NCI-H1092 (cell line): ENCODE data around the gene ASPG.

ENCODE experiments used
- DNase-seq: peaks from one replicate; lab custom pipeline; 2025; lab: John Stamatoyannopoulos, UW

ASPG gene

GRCh38 chr14:104135904-104136471 is 50.5 kb downstream of the ASPG start:
- DNase-seq, result no peak

DNA sequence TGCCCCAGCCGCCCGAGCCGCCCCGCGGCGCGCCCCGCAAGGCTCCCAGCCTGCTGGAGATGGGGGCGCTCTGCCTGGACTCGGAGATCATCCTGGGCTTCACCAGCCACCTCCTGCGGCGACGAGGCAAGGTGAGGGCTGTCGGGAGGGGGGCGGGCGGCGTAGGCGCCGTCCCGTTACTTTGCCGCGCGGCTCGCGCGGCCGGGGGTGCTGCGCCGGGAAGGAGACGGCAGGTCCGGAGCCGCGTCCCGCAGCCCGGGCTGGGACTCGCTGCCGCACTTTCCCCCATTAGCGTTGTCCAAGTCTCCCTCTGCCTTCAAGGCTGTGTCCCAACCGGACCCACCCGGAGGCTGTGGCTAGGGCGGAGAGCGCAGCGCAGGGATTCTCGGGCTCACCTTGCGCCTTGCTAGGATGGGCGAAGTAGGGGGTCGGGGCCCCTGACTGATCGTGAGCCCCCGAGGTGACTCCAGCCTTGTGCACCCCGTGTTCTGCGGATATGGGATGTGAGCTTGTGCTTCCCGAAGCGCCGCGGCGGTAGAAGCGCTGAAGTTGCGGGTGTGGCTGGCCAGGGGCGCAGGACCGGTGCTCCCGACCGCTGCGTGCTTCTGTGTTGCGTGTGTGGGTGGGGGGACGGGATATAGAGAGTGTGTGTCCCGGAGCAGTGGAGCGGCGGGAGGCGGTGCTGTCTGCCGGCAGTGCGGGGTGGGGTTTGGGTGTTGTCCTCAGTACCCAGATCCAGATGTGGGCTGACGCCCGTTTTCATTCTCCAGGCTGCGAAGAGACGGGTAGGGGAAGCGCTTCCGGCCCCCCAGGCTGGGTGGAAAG is 51.2 kb downstream of the ASPG start:
- no peak for DNase-seq

DNA sequence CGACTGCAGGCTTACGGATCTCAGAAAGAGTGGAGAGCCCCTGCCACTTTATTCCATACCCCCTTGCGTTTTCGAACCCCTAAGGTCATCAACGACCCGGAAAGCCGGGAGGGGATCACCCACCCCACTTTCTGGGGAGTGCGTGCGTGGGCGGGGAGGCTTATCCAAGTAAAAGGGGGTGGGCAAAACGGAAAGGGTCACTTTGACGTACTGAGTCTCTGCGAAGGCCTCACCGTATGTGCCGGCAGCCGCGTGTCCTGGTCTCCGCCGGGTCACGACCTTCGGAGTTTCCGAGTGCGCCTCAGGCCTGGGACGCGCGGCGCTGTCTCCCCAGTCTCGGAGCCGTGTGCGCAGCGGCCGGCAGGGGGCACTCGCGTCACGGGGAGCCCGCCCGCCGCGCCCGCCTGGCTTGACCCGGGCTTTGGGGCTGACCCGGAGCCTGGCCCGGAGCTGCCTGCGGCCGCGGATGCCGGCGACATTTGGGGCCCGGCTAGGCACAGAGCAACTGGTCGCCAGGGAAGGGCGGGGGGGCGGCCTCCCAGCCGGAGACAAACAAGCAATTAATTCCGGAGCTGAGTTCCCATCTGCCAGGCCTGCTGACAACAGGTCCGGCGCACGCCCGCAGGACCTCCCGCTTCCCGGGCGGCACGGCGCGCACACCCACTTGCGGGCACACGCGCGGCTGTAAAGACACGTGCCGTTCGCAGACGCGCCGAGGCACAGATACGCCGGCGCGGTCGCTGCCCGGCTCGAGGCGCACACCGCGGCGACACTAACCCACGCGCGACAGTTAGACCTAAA is 52.0 kb downstream of the ASPG start:
- DNase-seq, result no peak

DNA sequence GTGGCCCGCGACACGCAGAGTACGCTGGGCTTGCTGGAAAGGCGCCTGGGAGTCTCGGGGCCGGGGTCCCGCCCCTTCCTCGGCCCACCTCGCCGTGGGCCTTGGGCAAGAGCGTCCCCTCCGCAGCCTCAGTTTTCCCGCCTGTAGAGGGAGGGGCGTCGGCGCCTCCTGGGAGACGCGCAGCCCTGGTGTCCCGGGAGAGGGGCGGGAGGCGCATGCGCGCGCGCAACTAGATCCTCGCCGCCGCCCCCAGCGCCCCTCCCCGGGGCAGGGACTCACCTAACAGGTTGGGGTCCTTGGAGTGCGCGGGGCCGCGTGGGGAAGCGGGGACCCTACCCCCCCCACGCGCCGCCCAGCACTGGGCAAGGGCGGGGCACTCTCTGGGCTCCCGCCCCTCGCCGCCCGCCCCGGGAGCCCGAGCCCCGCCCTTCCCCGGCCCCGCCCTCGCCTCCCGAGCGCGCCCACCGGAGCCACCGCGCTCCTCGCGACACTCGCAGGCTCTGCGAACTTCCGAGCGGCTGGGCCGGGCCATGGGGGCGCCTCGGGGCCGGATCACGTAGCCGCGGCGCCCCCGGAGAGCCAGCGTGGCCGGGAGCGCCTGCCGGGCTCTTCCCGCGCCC is 52.7 kb downstream of the ASPG start, which contains the start of gene KIF26A:
TSS of gene KIF26A (plus strand) at position 490 of the 620 bp plus-strand sequence. CDS start 136 bp downstream, outside the sequence.
- DNase-seq, result no peak

GRCh38 chr14:104138718-104139459 is 53.4 kb downstream of the ASPG start:
- no peak for DNase-seq

DNA sequence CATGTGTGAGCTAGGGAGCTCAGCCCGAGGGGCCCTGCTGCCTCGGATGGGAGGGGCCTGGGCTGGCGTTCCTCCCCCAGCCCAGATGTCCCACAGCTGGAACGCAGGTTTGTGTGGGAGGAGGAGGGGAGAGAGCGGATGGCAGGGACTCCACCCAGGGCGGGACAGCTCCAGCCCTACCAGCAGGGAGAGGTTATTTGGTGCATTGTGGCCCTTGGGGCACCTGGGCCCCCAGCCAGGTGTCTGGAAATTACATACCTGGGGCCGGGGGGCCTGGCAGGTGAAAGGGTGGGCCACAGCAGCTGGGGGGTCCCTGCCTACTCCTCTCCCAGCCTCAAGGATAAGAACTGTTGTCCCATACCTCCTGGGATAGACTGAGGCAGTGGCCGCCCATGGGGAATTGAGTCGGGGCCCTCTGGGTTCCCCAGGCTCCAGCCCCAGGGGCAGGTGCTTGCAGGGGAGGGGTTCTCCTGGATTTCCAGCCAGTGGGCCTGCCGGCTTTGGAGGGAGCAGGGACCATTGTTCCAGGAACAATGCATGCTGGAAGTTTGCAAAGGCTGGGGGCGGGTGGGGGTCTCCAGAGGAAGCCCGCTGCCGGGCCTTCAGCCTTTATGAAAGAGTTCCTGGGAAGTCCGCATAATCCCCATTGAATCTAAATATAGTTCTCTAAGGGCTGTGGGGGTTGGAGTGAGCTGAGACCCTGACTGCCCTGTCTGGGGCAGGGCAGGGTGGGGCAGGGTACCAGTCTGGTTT is 54.1 kb downstream of the ASPG start:
- DNase-seq, result no peak

GRCh38 chr14:104140213-104140462 is 54.6 kb downstream of the ASPG start:
- no peak for DNase-seq

- DNase-seq, result no peak
Observed at GRCh38 chr14:104140463-104141331, 55.2 kb downstream of the ASPG start.

DNA sequence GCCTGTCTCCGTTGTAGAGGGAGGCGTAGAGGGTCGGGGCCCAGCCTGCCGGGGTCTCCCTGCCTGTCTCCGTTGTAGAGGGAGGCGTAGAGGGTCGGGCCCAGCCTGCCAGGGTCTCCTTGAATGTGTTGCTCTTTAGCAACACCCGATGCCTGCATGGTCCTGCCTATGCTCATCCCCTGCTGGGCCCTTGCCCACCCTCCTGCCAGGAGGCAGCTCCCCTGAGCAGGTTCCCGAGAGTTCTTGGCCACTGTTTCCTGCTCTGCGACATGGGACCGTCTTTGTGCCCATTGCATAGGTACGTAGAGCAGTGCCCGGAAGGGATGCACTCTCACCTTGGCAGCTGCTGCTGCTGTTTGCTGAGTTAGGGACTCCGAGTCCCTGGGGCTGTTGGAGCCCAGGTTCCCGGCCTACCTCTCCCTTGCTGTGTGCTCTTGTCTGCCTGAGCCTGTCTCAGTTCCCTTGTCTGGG is 56.2 kb downstream of the ASPG start:
- no peak for DNase-seq

GRCh38 chr14:104142136-104142945 is 56.8 kb downstream of the ASPG start:
- no peak for DNase-seq

DNA sequence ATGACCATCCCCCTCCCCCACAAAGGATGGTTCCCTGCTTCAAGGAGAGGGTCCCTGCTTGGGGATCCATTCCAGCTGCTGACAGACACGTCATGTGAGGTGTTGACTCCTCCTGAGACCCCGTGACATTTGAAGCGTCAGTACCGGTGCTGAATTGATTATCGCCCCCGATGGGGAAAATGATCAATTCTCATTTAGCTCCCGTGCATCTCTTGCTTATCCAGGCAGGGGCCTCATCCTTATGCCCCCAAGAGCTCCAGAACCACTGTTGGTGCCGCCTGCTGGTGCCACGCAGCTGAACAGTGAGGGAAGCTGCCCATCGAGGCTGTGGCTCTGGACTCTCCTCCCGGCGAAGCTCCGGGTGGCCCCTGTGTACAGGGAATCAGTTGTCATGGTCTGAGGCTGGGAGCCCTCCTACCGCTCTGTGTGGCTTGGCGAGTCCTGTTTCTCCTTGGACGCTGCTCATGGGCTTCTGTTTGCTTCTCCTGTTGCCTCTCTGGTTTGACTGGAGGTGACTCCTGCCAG is 57.5 kb downstream of the ASPG start:
- DNase-seq, result no peak

DNA sequence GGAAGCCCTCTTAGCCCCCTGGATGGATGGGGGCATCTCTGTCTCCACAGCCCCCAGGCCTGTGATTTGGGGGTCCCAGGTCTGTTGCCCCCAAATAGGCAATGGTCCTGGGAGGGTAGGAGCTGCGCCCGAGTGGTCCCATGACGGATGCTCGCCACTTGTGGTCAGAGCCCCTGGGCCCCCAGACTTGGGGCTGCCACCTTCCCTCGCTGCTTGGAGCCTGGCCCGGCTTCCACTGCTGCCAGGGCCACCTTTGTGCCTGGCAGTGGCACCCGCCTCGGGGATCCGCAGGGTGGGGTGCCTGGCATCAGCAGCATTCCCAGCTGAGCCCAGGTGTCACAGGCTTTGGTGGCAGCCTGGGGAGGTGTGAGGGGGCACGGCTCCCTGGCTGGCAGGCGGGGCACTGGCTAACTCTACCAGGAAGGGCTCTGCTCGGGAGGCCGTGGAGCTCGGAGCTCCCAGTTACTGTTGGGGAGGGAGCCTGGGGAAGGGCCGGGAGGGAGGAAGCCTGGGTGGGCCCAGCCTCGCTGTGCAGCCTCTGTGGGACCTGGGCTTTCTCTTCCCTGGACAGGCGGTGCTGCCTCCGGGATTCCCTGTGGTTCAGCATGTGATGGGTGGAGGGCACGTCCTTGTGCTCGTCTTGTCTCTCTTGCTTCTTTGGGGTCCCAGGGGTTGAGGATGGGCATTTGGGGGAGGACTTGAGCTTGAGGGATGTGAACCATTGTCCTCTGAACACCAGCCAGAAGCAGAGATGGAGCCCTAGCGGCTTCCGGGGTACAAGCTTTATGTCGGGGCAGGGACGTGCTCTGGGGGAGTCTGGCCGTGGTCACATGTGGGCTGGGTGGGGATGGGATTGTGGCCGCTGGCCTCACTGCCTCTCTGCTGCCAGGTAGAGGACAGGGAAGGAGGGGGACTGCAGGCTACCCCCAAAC is 58.3 kb downstream of the ASPG start:
- DNase-seq, result no peak

GRCh38 chr14:104144453-104144790 is 58.9 kb downstream of the ASPG start:
- DNase-seq, result no peak

GRCh38 chr14:104144911-104145825 is 59.7 kb downstream of the ASPG start:
- DNase-seq, result no peak

DNA sequence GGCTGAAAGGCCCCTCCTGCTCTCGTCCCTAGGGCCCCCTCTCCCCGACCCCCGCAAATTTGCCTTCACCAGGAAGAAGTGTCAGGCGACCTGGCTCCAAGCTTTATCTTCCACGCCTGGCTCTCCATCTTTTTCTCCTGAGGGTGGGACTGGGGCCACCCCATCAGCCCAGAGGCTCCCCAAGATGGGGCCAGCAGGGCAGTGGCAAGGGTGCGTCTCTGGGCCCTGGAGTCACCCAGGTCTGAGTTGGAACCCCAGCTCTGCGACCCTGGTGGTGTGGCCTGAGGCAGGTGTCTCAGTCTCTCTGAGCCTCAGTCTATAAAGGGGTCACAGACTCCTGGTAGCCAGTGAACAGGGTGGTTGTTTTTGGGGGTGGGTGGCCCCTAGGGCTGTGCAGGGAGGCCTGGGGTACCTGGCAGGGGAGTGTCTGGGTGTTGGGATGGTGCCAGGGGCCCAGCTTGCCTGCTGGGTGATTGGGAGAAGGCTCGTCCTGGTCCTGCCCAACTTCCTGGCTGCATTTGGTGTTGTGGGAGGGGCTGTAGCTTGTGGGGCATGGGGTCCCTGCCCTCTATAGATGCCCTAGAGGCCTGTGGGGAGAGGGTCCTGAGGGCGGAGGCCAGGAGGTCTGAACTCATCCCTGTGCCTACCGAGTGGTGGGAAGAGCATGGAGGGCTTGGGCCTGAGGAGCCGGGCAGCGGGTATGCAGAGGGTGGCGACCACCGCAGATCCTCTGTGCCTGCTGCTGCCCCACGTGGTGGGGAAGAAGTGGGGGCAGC is 60.5 kb downstream of the ASPG start:
- no peak for DNase-seq
